Peyer's patch (tissue), 4 donors: Measurements from ENCODE around the gene MARS2.

Experiments used
- POLR2A ChIP-seq, 2 donors: fragments of 450-650 bp; IDR thresholded peaks; one replicate each; pipeline ENCODE4 v1.5.1; 2017; ENCODE audit warnings: antibody characterized with exemption in 2 of 2, mild to moderate bottlenecking in 2 of 2, moderate library complexity in 2 of 2
- TF ChIP-seq, protein P1 (sequence below), 6 experiments: fragments of 450-650 bp in 4 of 6; fragments of 200-600 bp in 2 of 6; sonication (generic) in 1 of 6; IDR thresholded peaks; one replicate each; pipeline ENCODE4 v1.5.1; 2017 to 2019; ENCODE audit warnings: antibody characterized with exemption in 6 of 6, mild to moderate bottlenecking in 3 of 6, moderate library complexity in 1 of 6

DNA sequence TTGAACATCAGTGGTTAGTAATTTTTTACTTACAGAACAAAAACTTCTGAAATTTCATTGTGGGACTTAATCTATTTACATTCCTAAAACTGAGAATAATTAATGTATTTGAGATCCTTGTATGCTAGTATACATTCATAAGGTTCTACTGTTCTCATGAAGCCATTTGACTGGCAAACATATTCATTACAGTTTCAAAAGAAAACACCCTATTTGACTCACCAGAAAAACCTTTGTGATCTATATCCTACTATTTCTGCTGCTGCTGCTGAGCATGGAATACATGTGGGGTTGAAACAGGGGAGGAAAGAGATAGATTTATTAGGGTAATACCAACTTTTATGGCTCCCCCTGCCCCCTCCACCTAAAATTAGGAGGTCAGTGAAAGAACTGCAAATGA, 21.8 kb downstream of the MARS2 start:
- TF ChIP-seq, protein P1, sequence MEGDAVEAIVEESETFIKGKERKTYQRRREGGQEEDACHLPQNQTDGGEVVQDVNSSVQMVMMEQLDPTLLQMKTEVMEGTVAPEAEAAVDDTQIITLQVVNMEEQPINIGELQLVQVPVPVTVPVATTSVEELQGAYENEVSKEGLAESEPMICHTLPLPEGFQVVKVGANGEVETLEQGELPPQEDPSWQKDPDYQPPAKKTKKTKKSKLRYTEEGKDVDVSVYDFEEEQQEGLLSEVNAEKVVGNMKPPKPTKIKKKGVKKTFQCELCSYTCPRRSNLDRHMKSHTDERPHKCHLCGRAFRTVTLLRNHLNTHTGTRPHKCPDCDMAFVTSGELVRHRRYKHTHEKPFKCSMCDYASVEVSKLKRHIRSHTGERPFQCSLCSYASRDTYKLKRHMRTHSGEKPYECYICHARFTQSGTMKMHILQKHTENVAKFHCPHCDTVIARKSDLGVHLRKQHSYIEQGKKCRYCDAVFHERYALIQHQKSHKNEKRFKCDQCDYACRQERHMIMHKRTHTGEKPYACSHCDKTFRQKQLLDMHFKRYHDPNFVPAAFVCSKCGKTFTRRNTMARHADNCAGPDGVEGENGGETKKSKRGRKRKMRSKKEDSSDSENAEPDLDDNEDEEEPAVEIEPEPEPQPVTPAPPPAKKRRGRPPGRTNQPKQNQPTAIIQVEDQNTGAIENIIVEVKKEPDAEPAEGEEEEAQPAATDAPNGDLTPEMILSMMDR (IDR thresholded peaks at IDR 0.05) = no peak
- no peak for TF ChIP-seq POLR2A (IDR thresholded peaks at IDR 0.05)
